OCI-LY1 (cell line): Measurements from ENCODE around the gene TNPO3.

Experiments
- EZH2 ChIP-seq: fragments of 200-600 bp; sonication (generic), shearing (Covaris generic); IDR thresholded peaks from 2 replicates; pipeline ENCODE4 v1.8.0; 2017; ENCODE audit warnings: borderline replicate concordance, mixed run types, mild to moderate bottlenecking, antibody characterized with exemption, low read length, moderate library complexity, mixed read lengths
- TF ChIP-seq, protein P1 (sequence below): fragments of 200-600 bp; sonication (generic), shearing (Covaris generic); IDR thresholded peaks from 2 replicates; pipeline ENCODE4 v1.5.1; 2017; ENCODE audit warnings: mild to moderate bottlenecking, antibody characterized with exemption, low read length, moderate library complexity, mixed read lengths

DNA sequence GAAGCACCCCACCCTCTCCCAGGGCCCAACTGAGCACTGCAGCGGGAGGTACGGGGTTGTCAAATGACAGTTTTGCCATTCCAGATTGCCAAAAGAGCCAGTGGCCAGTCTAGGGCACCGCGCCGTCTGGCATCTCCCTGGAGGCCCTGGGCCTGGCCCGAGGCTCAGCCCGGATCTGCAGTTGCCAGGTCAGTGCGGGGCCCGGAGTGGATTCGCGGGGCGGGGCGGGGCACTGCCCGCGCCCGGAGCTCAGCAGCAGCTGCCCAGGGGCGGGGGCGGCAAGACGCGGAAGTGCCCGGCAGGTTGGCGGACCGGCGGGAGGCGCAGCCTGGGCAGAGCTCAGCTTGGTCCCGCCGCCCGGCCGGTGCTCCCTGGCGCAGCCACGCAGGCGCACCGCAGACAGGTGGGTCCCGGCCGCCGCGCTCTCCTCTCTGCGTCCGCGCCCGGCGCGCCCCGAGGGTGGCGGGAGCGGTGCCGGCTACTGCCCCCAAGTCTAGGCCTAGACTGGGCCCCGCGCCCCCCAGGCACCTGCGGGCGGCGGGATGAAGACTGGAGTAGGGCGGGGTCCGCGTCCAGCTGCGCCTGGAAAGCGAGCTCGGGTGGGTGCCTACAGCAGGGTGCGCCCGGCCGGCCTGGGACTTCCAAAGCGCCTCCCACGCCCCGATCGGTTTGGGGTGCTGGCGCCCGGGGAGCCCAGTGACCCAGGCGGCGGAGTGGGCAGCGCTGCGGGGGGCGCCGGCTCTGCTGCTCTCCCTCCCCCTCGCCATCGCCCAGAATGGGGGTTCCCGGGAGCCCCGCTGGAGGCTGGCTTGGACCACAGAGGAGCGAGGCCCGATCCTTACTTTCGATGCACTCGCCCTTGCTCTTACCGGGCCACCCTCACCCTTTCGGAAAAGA lies 117.0 kb downstream of the TNPO3 start, which contains the start of gene IRF5:
- TF ChIP-seq, protein P1, sequence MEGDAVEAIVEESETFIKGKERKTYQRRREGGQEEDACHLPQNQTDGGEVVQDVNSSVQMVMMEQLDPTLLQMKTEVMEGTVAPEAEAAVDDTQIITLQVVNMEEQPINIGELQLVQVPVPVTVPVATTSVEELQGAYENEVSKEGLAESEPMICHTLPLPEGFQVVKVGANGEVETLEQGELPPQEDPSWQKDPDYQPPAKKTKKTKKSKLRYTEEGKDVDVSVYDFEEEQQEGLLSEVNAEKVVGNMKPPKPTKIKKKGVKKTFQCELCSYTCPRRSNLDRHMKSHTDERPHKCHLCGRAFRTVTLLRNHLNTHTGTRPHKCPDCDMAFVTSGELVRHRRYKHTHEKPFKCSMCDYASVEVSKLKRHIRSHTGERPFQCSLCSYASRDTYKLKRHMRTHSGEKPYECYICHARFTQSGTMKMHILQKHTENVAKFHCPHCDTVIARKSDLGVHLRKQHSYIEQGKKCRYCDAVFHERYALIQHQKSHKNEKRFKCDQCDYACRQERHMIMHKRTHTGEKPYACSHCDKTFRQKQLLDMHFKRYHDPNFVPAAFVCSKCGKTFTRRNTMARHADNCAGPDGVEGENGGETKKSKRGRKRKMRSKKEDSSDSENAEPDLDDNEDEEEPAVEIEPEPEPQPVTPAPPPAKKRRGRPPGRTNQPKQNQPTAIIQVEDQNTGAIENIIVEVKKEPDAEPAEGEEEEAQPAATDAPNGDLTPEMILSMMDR = no peak
- TF ChIP-seq EZH2 = no peak
